GM20431 (cell line): ENCODE data around the gene IL1A.

ENCODE experiments used
- in situ Hi-C: fragments of 300-500 bp; cut with MseI, MboI; formaldehyde crosslinking; loops from one replicate; pipeline ENCODE4 v1.15.0; 2020; ENCODE audit warnings: low sequenced_read_pairs; ENCODE audit not compliant: unreplicated experiment

The IL1A gene

DNA sequence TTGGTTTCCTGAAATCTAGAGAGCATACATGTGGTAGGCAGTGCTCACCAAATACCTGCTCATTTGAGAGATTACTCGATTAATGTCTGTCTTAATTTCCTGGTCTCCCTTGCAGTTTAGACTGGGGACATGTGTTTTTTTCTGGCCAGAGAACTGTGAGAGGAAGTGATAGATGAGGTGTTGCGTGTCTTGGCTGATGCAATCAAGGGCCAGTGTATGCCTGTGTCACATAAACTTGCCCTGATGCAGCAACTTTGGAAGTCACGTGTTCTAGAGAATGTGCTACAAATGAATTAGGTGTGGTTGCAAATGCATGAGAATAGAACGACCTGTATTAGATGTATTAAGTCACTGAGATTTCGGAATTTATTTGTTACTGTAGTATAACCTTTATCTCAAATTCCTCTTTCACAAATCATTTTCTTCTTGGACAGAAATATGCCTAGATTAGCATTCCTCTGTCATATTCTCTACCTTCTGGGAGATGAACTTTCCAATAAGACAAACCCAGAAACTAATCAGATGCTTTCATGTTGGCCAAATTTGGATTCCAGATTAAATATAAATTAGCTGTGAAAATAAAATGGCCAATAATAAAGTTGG, 9.9 kb upstream of the IL1A start:
- in situ Hi-C loops = no loop called here

DNA sequence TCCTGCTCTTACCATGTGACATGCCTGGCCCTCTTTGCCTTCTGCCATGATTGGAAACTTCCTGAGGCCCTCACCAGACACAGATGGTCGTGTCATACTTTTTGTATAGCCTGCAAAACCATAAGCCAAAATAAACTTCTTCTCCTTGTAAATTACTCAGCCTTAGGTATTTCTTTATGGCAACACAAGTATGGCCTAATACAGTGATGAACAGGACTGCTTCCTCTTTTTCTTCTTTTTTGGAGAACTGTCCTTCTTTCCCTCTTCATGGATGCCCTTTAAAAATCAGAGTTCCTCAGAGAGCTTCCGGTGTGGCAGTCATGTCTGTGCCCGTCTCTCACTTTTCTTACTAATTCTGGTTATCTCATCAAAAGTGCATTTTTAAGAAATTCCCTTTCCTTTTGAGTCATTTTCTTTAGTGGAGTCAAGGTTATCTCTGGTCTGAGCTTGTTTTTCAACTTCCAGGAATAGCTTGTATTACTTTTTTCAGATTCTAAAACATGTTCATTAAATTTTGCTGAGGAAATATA, 9.2 kb upstream of the IL1A start:
- in situ Hi-C loops = no loop called here

DNA sequence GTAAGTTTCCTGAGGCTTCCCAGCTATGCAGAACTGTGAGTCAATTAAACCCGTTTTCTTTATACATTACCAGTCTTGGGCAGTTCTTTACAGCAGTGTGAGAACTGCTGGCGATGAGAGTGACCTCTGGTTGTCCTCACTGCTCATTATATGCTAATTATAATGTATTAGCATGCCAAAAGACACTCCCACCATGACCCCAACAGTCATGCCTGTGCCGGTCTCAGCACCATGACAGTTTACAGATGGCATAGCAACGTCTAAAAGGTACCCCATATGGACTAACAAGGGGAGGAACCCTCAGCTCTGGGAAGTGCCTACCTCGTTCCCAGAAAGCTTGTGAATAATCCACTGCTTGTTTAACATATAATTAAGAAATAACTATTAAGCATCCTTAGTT, 8.1 kb upstream of the IL1A start:
- in situ Hi-C loops = no loop called here

DNA sequence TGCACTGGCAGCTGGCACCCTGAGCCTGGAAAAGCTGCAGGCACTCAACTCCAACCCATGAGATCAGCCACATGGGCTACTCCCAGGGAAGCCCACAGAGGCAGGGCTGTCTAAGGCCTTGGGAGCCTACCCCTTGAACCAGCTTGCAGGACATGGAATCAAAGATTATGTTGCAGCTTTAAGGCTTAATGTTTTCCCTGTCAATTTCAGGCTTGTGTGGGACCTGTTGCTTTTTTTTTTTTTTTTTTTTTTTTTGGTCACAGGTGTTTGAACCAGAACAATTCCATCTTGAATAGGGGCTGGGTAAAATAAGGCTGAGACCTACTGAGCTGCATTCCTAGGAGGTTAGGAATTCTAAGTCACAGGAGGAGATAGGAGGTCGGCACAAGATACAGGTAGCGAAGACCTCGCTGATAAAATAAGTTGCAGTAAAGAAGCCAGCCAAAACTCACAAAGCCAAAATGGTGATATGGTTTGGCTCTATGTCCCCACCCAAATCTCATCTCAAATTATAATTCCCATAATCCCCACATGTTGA, 7.5 kb upstream of the IL1A start:
- in situ Hi-C loops = no loop called here

DNA sequence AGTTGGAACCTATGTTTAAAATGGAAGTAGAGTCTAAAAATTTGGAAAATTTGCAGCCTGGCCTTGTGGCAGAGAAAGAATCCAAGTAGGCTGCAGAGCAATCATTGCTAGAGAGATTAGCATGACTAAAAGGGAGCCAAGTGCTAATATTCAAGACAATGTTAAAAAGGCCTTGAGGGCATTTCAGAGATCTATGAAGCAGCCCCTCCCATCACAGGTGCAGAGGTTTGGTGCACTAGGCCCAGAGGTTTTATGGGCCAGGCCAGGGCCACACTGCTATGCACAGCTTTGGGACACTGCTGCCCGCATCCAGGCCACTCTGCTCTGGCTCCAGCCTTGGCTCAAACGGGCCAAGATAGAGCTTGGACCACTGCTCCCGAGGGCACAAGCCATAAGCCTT, 6.7 kb upstream of the IL1A start:
- in situ Hi-C loops = no loop called here

DNA sequence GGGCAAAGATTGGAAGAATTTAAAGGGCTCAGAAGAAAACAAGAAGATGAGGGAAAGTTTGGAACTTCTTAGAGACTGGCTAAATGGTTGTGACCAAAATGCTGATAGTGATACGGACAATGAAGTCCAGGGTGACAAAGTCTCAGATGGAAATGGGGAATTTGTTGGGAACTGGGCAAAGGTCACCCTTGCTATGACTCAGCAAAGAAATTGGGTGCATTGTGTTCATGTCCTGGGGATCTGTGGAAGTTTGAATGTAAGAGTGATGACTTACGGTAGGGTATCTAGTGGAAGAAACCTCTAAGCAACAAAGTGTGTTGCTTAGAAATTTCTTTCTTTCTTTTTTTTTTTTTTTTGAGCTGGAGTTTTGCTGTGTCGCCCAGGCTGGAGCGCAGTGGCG, 6.0 kb upstream of the IL1A start:
- in situ Hi-C loops = no loop called here

DNA sequence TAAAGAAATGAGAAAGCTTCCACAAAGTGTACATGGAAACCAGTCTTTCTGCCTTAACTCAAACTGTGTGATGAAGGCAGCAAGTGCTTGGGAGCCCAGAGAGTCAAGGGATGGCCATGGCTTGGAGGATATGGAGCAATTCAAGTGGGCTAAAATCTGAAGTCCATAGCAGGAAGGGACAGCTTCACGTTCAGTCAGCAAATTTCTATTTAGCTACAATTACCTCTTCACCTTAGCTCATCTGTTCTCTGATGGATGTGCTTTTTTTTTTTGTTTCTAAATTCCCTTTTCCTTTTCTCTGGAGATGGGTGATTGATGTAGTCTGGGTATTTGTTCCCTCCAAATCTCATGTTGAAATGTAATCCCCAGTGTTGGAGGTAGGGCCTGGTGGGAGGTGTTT, 4.9 kb upstream of the IL1A start:
- in situ Hi-C loops = no loop called here

DNA sequence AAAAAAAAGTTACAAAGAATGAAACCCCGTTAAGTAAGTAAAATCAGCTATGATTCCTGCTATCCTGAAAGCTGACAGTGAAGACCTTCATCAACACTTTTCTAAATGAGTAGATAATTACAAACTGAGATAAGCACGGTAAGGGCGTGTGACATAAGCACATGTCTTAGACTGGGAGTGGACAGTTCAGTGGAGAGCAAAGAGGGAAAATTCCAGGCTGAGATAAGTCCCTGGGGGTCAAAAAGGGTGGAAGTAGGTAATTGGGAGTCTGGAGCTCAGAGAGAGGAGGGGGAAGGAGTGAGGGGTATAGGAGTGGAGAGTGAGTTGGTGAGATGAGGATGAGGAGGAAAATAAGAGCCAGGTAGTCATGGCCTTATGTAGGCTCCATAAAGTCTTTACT, 4.4 kb upstream of the IL1A start:
- in situ Hi-C loops = no loop called here

DNA sequence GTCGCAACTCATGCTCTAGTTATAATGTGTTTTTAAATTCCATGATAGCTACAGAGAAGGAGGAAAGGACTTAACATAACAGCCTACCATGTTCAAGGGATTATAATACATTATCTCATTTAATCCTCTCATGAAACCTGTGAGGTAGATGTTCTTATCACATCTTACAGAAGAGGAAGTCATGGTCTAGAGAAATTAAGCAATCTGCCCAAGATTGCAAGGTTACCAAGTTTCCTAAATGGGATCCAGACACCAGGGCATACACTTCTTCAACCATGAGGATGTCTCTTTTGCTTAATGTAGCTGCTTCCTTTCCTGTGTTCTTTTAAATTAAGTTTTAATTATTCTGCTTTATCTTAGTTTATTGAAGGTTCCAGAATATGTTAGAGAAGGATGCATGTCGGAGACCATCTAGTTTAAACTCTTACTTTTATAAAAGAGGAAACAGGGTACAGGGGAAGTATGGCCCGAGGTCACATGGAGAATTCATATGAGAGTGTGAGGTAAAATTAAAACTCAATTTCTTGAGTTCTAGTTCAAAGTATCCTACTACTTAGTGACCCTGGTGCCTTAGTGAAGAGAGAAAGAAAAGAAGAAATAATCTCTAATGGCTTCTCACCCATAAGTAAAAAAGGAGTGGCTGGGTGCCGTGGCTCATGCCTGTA, 3.6 kb upstream of the IL1A start:
- in situ Hi-C loops = no loop called here

DNA sequence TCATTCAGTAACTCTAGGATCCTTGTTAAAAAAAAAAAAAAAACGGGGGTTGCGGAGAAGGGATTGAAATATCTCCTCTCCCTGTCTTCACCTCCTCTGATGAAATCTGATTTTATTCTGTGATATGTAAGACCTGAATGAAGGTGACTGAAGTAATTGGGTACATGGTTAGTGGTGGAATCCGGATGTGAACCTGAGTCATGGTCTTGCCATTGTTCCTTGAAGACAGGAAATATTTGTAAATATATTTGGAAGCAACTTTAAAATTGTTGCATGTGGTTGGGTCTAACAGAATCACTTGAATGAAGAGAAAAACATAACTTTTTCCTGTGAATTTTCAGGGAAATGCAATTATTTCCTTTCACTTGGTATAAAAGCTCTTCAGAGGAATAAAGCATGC, 3.0 kb upstream of the IL1A start:
- in situ Hi-C loops = no loop called here

DNA sequence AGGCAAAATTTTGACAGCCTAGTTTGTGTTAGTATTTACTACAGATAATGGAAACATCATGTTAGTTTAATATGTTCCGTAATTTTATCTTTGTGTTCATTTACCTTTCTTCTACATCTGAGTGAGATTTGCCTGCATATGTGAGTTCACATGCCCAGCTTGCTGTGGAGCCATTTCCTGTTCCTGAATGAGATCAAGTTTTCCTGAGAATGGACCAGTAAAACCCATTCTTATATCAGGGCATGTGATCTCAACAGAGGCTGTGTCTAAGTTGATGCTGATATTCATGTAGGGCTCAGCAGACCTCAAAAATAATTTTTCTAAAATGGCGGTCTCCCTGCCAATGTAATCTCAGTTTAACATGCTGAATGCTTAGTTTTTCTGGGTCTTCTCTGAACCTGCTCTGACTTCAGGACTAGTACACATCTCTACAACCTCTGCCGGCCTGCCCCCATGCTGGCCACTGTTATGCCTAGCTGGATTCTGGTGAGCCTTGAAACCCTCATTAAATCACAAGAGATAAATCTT, 1.0 kb downstream of the IL1A start:
- in situ Hi-C loops = no loop called here

DNA sequence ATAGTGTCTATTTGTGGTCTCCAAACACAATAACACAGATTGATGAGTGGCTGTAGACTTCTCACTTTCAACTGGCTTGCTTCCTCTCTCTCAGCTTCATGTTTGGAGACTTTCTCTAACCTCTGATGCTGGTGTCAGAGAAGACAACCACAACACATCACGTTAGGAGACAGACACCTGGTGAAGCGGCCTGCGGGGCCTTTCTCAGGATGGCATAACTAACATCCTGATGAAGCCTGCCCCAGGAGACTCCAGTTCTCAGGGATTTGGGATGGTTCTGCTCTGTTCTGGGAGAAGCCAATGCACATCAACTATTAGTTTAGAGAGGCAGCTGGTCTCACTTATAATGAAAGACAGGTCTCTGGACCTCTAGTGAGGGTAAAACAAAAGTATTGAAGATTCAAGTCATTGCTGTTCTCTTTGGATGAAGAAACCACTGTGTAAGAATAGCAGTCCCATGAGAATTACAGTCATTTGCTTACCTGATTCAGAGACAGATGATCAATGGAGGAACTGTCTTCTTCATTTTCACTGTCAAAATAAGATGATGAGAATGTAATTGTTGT, 2.0 kb downstream of the IL1A start:
- in situ Hi-C loops = no loop called here

DNA sequence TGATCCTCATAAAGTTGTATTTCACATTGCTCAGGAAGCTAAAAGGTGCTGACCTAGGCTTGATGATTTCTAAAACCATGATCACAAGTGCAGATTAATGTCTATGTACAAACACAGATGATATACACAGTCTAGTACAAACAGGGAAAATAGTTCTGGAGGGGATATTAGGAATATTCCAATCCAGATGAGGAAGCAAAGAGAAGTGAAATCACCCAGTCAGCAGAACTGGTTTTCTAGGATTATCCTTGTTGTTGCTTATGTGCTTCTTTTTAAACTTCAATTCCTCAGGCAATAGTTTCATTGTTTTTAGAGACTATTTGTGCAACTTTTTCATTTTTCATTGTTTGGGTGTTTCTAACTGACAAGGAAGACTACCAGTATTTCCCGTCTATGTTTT, 4.7 kb downstream of the IL1A start:
- in situ Hi-C loops = no loop called here

DNA sequence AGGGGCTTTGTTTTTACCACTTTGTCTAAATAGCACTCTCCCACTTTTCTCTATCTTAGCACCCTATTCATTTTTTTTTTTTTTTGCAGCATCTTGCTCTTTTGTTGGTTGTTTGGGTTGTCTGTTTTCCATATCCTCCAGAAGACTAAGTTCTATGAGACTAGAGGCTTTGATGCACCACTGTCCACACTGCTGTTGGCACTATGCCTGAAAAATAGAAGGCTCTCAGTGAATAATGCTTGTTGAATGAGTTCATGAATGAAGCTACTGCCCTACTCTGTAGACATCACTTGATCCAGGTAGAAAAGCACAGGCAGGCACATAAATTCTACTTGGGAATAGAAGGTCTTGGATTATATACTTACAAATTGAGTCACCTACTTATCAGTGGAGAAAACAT, 7.3 kb downstream of the IL1A start:
- in situ Hi-C loops = no loop called here

DNA sequence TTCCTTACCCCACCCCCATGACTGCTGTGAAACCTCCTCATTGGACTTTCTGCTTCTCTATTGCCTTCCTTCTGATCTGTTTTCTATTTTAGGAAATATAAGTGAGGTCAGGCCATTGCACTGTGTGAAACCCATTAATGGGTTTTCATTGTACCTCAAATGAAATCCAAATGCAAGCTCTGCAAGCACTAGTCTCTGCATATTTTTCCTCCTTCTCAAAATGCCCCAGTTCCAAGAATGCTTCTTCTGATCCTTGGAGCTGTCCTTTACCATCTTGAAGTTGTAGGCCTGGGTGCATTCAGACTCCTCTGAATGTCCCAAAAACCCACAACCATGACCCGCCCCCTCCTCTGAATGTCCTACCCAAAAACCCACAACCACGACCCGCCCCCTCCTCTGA, 8.2 kb downstream of the IL1A start:
- in situ Hi-C loops = no loop called here

DNA sequence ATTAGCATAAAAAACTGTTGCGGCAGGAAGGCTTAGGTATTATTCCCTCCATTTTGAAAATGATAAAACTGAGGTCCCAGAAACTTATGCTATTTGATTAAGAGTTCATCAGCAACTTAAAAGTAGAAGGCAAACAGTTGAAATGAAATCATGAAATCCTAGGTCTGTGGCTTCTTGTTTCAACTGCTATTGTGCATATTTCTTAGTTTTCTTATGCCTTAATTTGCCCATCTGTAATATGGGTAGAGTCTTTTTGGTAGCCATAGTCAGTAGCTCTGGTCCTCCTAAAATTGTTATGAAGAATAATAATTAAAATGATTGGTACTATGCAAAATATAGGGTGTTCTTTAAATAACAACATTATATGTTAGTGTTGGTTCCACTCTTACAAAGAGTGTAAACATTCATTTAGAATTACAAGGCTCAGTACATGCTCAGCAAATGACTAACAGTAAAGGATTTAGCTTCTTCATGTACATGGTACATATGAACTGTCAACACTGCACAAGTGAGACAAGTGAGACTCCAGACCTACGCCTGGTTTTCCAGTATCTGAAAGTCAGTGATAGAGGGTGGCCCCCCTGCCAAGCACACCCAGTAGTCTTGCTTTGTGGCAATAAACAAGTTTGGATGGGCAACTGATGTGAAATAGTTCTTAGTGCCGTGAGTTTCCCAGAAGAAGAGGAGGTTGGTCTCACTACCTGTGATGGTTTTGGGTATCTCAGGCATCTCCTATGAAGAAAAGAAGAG, 9.6 kb downstream of the IL1A start:
- in situ Hi-C loops = no loop called here

DNA sequence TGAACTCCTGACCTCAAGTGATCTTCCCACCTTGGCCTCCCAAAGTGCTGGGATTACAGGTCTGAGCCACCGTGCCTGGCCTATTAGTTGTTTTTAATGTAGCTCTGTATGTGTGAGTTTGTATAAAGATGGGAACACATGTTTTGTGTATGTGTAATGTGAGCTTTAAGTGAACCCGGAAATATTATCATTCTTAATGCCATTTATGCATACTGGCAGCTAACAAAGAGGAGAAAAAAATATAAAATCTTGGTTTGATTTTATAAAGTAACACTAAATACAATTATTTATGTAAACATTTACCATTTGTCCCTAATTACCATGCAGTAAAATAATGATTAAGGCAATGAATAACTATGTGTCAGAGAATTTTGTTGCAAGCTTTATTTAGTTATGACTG, 10.7 kb downstream of the IL1A start:
- in situ Hi-C loops = no loop called here

DNA sequence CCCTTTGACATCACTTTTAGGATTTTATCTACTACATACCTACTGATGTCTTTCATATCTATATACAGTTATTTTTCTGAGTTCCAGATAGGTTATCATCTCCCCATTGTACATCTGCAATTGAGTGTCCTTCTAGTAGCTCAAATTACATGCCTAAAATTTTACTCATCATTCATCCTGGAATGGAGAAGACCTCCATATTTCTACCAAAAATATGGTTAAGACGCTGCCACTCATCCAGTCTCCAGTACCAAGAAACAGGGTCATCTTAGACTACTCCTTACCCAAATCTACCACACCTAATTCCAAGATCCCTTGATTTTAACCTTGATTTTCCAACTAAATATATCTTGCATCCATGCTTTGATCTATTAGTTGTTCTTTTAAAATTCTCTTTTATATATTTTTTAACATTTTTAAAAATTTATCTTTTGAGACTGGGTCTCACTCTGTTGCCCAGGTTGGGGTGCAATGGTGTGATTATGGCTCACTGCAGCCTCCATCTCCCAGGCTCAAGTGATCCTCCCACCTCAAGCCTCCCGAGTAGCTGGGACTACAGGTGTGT, 11.3 kb downstream of the IL1A start:
- in situ Hi-C loops = no loop called here

DNA sequence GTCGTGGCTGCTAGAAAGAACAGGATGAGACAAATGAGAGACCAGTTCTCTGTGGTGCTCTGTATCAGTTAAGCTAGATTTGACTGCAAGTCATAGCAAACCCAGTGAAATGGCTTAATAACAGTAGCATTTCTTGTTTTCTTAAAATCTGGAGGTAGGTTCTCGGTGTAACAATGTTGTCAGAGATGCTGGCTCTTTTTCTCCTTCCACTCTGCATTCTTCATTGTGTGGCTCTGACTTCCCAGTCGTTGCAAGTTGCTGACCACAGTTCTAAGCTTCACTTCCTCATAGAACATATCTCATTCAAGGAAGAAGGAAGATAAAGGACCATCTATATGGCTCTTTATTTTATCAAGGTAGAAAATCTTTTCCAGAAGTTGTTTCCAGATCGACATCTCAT, 12.0 kb downstream of the IL1A start:
- in situ Hi-C loops = no loop called here

DNA sequence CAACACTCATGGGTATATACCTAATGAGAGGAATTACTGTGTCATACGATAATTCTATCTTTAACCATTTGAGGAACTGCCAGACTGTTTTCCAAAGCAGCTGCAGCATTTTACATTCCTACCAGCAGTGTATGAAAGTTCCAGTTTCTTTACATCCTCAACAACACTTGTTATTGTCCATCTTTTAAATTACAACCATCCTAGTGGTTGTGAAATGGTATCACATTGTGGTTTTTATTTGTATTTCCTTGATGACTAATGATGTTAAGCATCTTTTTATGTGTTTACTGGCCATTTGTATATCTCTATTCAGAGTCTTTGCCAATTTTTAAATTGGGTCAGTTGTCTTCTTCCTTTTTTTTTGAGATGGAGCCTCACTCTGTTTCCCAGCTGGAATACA, 15.9 kb downstream of the IL1A start:
- in situ Hi-C loops = no loop called here
